ENCODE measurements around the gene IL20.

GRCh38 chr1:206873603-206874188 lies 8.3 kb downstream of the IL20 start:
- TF ChIP-seq GATA2 (IDR thresholded peaks at IDR 0.05; ENCODE audit: low read depth, low read length), result no peak
- TF ChIP-seq GATA3 (IDR thresholded peaks at IDR 0.05; ENCODE audit: low read depth, low read length), result no peak

All from SH-SY5Y (cell line).